Measurements from ENCODE around the gene DECR2.

The DECR2 gene

GRCh38 chr16:444027-444426, 42.3 kb downstream of the DECR2 start:
- TF ChIP-seq CTCF (IDR thresholded peaks at IDR 0.05; ENCODE audit: low read depth, low read length, poor library complexity, severe bottlenecking) (no peak), EZH2phosphoT487 (IDR thresholded peaks at IDR 0.05; ENCODE audit: borderline replicate concordance, low read length) (no peak)
- H3F3A ChIP-seq (ENCODE audit: control insufficient read depth, insufficient read depth), result no peaks in the 10 kb centered on the region
- 0 out of 2 replicates have a peak, but pooled peaks cover 2% of the 10 kb centered on the region for H3K36me3 ChIP-seq (ENCODE audit: control insufficient read depth, low read length)
- H3K4me3 ChIP-seq (ENCODE audit: low read length), result no peak overlapping the region
- H3K4me2 ChIP-seq (ENCODE audit: low read length), result no peak overlapping the region
- H3K4me1 ChIP-seq (ENCODE audit: control insufficient read depth, low read length), result peaks cover 14% of the 10 kb centered on the region
- H3K9me3 ChIP-seq (ENCODE audit: control insufficient read depth, insufficient read depth, low read length), result no peaks in the 10 kb centered on the region
- peaks cover 15% of the 10 kb centered on the region for H4K20me1 ChIP-seq (ENCODE audit: control insufficient read depth, insufficient read depth, low read depth, low read length)
- H3K9me2 ChIP-seq (replicated peaks; ENCODE audit: control insufficient read depth, low read length), result no peaks in the 10 kb centered on the region
- peaks cover 71% of the 10 kb centered on the region for H3K79me2 ChIP-seq (ENCODE audit: control insufficient read depth, low read length)
- H3K27ac ChIP-seq (ENCODE audit: low read depth, low read length), result no peak overlapping the region
- H3K27me3 ChIP-seq (ENCODE audit: control insufficient read depth, low read length), result no peaks in the 10 kb centered on the region

- Histone ChIP-seq H3K27ac (ENCODE audit: low read depth, low read length) (no peak overlapping the region), H3K27me3 (ENCODE audit: control insufficient read depth, low read length) (no peaks in the 10 kb centered on the region), H3K4me1 (ENCODE audit: control insufficient read depth, low read length) (peaks cover 21% of the 10 kb centered on the region), H3K36me3 (ENCODE audit: control insufficient read depth, low read length) (0 out of 2 replicates have a peak, but pooled peaks cover 2% of the 10 kb centered on the region), H3F3A (ENCODE audit: control insufficient read depth, insufficient read depth) (no peaks in the 10 kb centered on the region), H3K79me2 (ENCODE audit: control insufficient read depth, low read length) (peaks cover 71% of the 10 kb centered on the region), H4K20me1 (ENCODE audit: control insufficient read depth, insufficient read depth, low read depth, low read length) (peaks cover 12% of the 10 kb centered on the region), H3K4me2 (ENCODE audit: low read length) (no peak overlapping the region), H3K9me2 (replicated peaks; ENCODE audit: control insufficient read depth, low read length) (no peaks in the 10 kb centered on the region), H3K4me3 (ENCODE audit: low read length) (no peak overlapping the region), H3K9me3 (ENCODE audit: control insufficient read depth, insufficient read depth, low read length) (no peaks in the 10 kb centered on the region)
- TF ChIP-seq EZH2phosphoT487 (IDR thresholded peaks at IDR 0.05; ENCODE audit: borderline replicate concordance, low read length), result no peak
- no peak for TF ChIP-seq CTCF (IDR thresholded peaks at IDR 0.05; ENCODE audit: low read depth, low read length, poor library complexity, severe bottlenecking)
Observed at GRCh38 chr16:445566-445965, 43.9 kb downstream of the DECR2 start.

- Histone ChIP-seq H3K4me2 (ENCODE audit: low read length) (no peak overlapping the region), H3K27me3 (ENCODE audit: control insufficient read depth, low read length) (no peaks in the 10 kb centered on the region), H3K27ac (ENCODE audit: low read depth, low read length) (no peak overlapping the region), H3K9me3 (ENCODE audit: control insufficient read depth, insufficient read depth, low read length) (no peaks in the 10 kb centered on the region), H3K79me2 (ENCODE audit: control insufficient read depth, low read length) (peaks cover 48% of the 10 kb centered on the region), H3F3A (ENCODE audit: control insufficient read depth, insufficient read depth) (no peaks in the 10 kb centered on the region), H3K36me3 (ENCODE audit: control insufficient read depth, low read length) (no peaks in the 10 kb centered on the region), H3K4me3 (ENCODE audit: low read length) (no peak overlapping the region), H4K20me1 (ENCODE audit: control insufficient read depth, insufficient read depth, low read depth, low read length) (no peaks in the 10 kb centered on the region), H3K9me2 (replicated peaks; ENCODE audit: control insufficient read depth, low read length) (no peaks in the 10 kb centered on the region), H3K4me1 (ENCODE audit: control insufficient read depth, low read length) (peaks cover 7% of the 10 kb centered on the region)
- TF ChIP-seq EZH2phosphoT487 (IDR thresholded peaks at IDR 0.05; ENCODE audit: borderline replicate concordance, low read length), result no peak
- TF ChIP-seq CTCF (IDR thresholded peaks at IDR 0.05; ENCODE audit: low read depth, low read length, poor library complexity, severe bottlenecking), result no peak
Observed at GRCh38 chr16:450385-450784, 48.7 kb downstream of the DECR2 start.
